Measurements from ENCODE around the gene HTR1B. TPM values are rescaled to one million over a fixed set of nuclear protein-coding genes. Genes with fewer than 3 reads are reported as not detected.

Gene HTR1B
- total and polyA plus RNA-seq, 2 experiments from 2014 or later: 0.47 TPM; not detected in 1

DNA sequence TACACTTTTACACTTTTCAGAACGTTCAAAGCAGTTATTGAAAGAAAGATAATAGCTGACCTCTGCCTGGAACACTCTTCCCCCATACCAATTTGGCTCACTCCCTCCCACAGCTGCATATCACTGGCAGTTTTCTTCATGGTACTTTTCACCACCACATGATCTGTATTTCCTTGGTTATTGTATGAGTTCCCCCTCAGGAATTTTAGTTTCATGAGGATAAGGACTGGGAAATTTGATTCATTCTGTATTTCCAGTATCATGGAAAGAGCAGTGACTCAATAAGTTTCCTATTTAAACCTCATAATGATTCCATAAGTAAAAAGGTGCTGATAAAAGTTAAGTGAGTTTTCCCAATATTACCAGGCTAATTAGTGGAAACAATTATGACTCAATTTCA is 16.0 kb downstream of the HTR1B start:
- Histone ChIP-seq H3K27me3 (no peaks in the 10 kb centered on the region), H3K36me3 (replicated peaks; ENCODE audit: insufficient read depth, low read depth) (no peaks in the 10 kb centered on the region), H3K9me2 (replicated peaks; ENCODE audit: insufficient read depth) (no peaks in the 10 kb centered on the region), H3K4me1 (ENCODE audit: insufficient read depth) (no peaks in the 10 kb centered on the region), H3K27ac (no peak overlapping the region), H3K4me2 (no peak overlapping the region), H2AFZ (no peak overlapping the region), H3K9me3 (ENCODE audit: low read depth) (no peaks in the 10 kb centered on the region), H4K20me1 (ENCODE audit: insufficient read depth, poor library complexity, severe bottlenecking) (no peaks in the 10 kb centered on the region), H3K4me3 (no peak overlapping the region), H3K79me2 (no peaks in the 10 kb centered on the region)
- no peak for DNase-seq (ENCODE audit: low spot score)
- TF ChIP-seq, protein P1, sequence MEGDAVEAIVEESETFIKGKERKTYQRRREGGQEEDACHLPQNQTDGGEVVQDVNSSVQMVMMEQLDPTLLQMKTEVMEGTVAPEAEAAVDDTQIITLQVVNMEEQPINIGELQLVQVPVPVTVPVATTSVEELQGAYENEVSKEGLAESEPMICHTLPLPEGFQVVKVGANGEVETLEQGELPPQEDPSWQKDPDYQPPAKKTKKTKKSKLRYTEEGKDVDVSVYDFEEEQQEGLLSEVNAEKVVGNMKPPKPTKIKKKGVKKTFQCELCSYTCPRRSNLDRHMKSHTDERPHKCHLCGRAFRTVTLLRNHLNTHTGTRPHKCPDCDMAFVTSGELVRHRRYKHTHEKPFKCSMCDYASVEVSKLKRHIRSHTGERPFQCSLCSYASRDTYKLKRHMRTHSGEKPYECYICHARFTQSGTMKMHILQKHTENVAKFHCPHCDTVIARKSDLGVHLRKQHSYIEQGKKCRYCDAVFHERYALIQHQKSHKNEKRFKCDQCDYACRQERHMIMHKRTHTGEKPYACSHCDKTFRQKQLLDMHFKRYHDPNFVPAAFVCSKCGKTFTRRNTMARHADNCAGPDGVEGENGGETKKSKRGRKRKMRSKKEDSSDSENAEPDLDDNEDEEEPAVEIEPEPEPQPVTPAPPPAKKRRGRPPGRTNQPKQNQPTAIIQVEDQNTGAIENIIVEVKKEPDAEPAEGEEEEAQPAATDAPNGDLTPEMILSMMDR (IDR thresholded peaks at IDR 0.05; ENCODE audit: poor library complexity): no peak
- TF ChIP-seq EZH2 (IDR thresholded peaks at IDR 0.05; ENCODE audit: borderline replicate concordance) (no peak), EZH2phosphoT487 (IDR thresholded peaks at IDR 0.05; ENCODE audit: low read depth, severe bottlenecking, unreplicated experiment) (no peak)
- 21% methylated on average over 1 of the region's 1 CpG for WGBS (ENCODE audit: low lambda C conversion rate, missing lambda C conversion rate)

DNA sequence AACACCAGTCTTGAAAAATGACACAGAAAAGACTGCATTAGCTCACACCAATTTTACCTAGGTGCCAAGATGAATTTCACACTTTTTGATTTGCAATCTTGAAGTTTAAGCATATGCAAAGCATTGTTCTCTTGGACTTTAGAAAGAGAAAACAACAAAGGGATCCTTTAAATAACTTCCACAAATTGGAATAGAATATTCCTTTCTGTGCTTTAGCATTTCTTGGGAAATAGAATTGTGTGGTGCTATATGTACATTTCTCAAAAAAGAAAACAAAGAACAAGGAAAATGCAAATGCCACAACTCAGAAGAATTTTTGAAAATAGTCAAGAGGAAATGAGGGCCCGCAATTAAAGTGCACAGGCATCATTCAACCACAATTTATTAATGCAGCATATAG is 17.0 kb downstream of the HTR1B start:
- no peaks in the 10 kb centered on the region for H3K9me2 ChIP-seq (replicated peaks; ENCODE audit: insufficient read depth)
- WGBS (ENCODE audit: low lambda C conversion rate, missing lambda C conversion rate): 91% methylated on average over 1 of the region's 1 CpG

DNA sequence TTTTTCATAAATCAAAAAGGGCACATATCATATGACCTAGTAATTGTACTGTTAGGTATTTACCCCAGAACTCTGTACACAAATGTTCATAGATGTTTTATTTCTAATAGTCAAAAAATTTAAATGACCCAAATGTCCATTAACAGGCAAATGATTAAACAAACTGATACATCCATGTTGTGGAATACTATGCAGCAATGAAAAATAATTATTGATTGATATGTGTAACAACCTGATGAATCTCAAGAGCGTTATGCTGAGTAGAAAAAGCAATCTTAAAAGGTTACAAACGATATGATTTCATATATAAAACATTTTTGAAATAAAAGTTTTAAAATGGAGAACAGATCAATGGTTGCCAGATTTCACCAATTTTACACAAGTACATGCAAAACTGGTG is 18.1 kb downstream of the HTR1B start:
- H3K4me3 ChIP-seq: no peak overlapping the region
- no peaks in the 10 kb centered on the region for H3K9me2 ChIP-seq (replicated peaks; ENCODE audit: insufficient read depth)
- H3K27ac ChIP-seq: no peak overlapping the region
- no peak overlapping the region for H2AFZ ChIP-seq
- no peaks in the 10 kb centered on the region for H3K4me1 ChIP-seq (ENCODE audit: insufficient read depth)
- no peak overlapping the region for H3K4me2 ChIP-seq
- H3K27me3 ChIP-seq: no peaks in the 10 kb centered on the region
- no peaks in the 10 kb centered on the region for H4K20me1 ChIP-seq (ENCODE audit: insufficient read depth, poor library complexity, severe bottlenecking)
- TF ChIP-seq EZH2 (IDR thresholded peaks at IDR 0.05; ENCODE audit: borderline replicate concordance): no peak
- TF ChIP-seq, protein P1 (IDR thresholded peaks at IDR 0.05; ENCODE audit: poor library complexity): no peak
- TF ChIP-seq EZH2phosphoT487 (IDR thresholded peaks at IDR 0.05; ENCODE audit: low read depth, severe bottlenecking, unreplicated experiment): no peak
- no peak for DNase-seq (ENCODE audit: low spot score)
- H3K9me3 ChIP-seq (ENCODE audit: low read depth): no peaks in the 10 kb centered on the region
- WGBS (ENCODE audit: low lambda C conversion rate, missing lambda C conversion rate): 42% methylated on average over 2 of the region's 2 CpGs
- H3K79me2 ChIP-seq: no peaks in the 10 kb centered on the region
- H3K36me3 ChIP-seq (replicated peaks; ENCODE audit: insufficient read depth, low read depth): no peaks in the 10 kb centered on the region

More for the DNA sequence above, 17.0 kb downstream of the HTR1B start:
- Histone ChIP-seq H3K4me2 (no peak overlapping the region), H3K4me1 (ENCODE audit: insufficient read depth) (no peaks in the 10 kb centered on the region), H3K4me3 (no peak overlapping the region), H3K27ac (no peak overlapping the region), H3K9me3 (ENCODE audit: low read depth) (no peaks in the 10 kb centered on the region), H2AFZ (no peak overlapping the region), H3K27me3 (no peaks in the 10 kb centered on the region), H4K20me1 (ENCODE audit: insufficient read depth, poor library complexity, severe bottlenecking) (no peaks in the 10 kb centered on the region), H3K79me2 (no peaks in the 10 kb centered on the region), H3K36me3 (replicated peaks; ENCODE audit: insufficient read depth, low read depth) (no peaks in the 10 kb centered on the region)
- TF ChIP-seq EZH2phosphoT487 (IDR thresholded peaks at IDR 0.05; ENCODE audit: low read depth, severe bottlenecking, unreplicated experiment) (no peak), EZH2 (IDR thresholded peaks at IDR 0.05; ENCODE audit: borderline replicate concordance) (no peak)
- TF ChIP-seq, protein P1 (IDR thresholded peaks at IDR 0.05; ENCODE audit: poor library complexity): no peak
- DNase-seq (ENCODE audit: low spot score): no peak

Data from hepatocyte (in vitro differentiated cells).